HG02938 (cell line): ENCODE results near the gene ZNF141.
"Not testable (repeated sequence)": the region's sequence is repeated elsewhere in the genome, so short reads cannot be mapped to it uniquely, and the experiment has no call there.

Source experiments
- ATAC-seq: cut with Tn5 transposase; IDR thresholded peaks from one replicate; pipeline ENCODE4 v1.9.1; 2021; ENCODE audit warnings: mild to moderate bottlenecking, moderate library complexity; ENCODE audit not compliant: unreplicated experiment

ZNF141 gene

GRCh38 chr4:337143-337931 is at the start of gene ZNF141:
Gene ZNF141 (plus strand): TSS chr4:337814. CDS start chr4:337984, 170 bp downstream.
- ATAC-seq: peak; percentile 97

- ATAC-seq: no peak
Measured at GRCh38 chr4:288891-289290, 48.7 kb upstream of the ZNF141 start.

GRCh38 chr4:294732-295131 is 42.9 kb upstream of the ZNF141 start:
- no peak for ATAC-seq

- no peak for ATAC-seq
Measured at GRCh38 chr4:302381-302780, 35.2 kb upstream of the ZNF141 start.

GRCh38 chr4:304516-304915 is 33.1 kb upstream of the ZNF141 start:
- not testable (repeated sequence) for ATAC-seq

GRCh38 chr4:304969-305680 is 32.5 kb upstream of the ZNF141 start, which contains the start of gene ZNF732:
Gene ZNF732 (minus strand): TSS chr4:305474. CDS start chr4:305310, 164 bp downstream.
- no peak for ATAC-seq

GRCh38 chr4:306551-306961 is 31.1 kb upstream of the ZNF141 start:
- ATAC-seq: no peak

- ATAC-seq: no peak
Measured at GRCh38 chr4:309807-310206, 27.8 kb upstream of the ZNF141 start.

GRCh38 chr4:314296-314903 is 23.2 kb upstream of the ZNF141 start:
- no peak for ATAC-seq

- no peak for ATAC-seq
Measured at GRCh38 chr4:328729-329128, 8.9 kb upstream of the ZNF141 start.

- no peak for ATAC-seq
Measured at GRCh38 chr4:335515-335914, 2.1 kb upstream of the ZNF141 start.

- ATAC-seq: no peak
Measured at GRCh38 chr4:336099-336892, 1.3 kb upstream of the ZNF141 start.

- no peak for ATAC-seq
Measured at GRCh38 chr4:336893-337142, 796 bp upstream of the ZNF141 start.

GRCh38 chr4:337932-338758 is 531 bp downstream of the ZNF141 start:
- peak; percentile 33 for ATAC-seq

GRCh38 chr4:338759-339097 is 1.1 kb downstream of the ZNF141 start:
- no peak for ATAC-seq

GRCh38 chr4:340011-340410 is 2.4 kb downstream of the ZNF141 start:
- no peak for ATAC-seq

- no peak for ATAC-seq
Measured at GRCh38 chr4:373062-373839, 35.6 kb downstream of the ZNF141 start.

GRCh38 chr4:374298-375160 is 36.9 kb downstream of the ZNF141 start:
- no peak for ATAC-seq
